ENCODE data around the gene SMAD2.

Gene SMAD2

DNA sequence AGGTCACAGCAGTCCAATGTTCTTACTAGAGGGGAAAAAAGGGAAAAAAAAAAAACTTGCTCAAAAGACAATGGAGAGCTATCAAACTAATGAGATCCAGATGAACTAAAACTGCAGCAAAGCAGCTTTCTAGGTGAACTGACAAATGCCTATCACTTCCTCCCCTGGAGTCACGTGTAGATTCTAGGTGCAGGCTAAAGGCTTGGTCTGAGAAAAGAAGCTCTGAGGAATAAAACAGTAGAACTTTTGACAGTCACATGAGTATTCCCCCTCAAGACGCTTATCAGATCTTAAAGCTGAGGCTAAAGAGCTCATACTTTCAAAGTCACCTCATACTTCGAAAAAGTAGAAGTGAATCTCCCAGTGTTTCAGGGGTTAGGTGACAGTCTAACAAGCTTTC is 42.3 kb downstream of the SMAD2 start:
- H3K36me3 ChIP-seq (ENCODE audit: insufficient read depth, low read length), result peaks cover 83% of the 10 kb centered on the region
- H2AFZ ChIP-seq (ENCODE audit: low read depth, low read length), result no peak overlapping the region
- H3K4me3 ChIP-seq (ENCODE audit: low read depth in 1 of 2, low read length in 2 of 2), result no peak overlapping the region
- H3K4me1 ChIP-seq (ENCODE audit: insufficient read depth, low read length), result no peaks in the 10 kb centered on the region
- no peaks in the 10 kb centered on the region for H3K9me3 ChIP-seq (ENCODE audit: insufficient read depth, low read length, severe bottlenecking)
- H3K27me3 ChIP-seq (ENCODE audit: insufficient read depth, low read length, poor library complexity), result no peaks in the 10 kb centered on the region
- H3K4me2 ChIP-seq (ENCODE audit: insufficient read depth, low read length), result no peak overlapping the region
- H3K9ac ChIP-seq (ENCODE audit: low read depth, low read length), result no peak overlapping the region
- no peak for DNase-seq
- H3K79me2 ChIP-seq (ENCODE audit: insufficient read depth, low read length), result peaks cover 84% of the 10 kb centered on the region
- H4K20me1 ChIP-seq (ENCODE audit: insufficient read depth, low read length), result peaks cover 23% of the 10 kb centered on the region; the same call in 1 of the 2 replicates
- TF ChIP-seq, protein P1, sequence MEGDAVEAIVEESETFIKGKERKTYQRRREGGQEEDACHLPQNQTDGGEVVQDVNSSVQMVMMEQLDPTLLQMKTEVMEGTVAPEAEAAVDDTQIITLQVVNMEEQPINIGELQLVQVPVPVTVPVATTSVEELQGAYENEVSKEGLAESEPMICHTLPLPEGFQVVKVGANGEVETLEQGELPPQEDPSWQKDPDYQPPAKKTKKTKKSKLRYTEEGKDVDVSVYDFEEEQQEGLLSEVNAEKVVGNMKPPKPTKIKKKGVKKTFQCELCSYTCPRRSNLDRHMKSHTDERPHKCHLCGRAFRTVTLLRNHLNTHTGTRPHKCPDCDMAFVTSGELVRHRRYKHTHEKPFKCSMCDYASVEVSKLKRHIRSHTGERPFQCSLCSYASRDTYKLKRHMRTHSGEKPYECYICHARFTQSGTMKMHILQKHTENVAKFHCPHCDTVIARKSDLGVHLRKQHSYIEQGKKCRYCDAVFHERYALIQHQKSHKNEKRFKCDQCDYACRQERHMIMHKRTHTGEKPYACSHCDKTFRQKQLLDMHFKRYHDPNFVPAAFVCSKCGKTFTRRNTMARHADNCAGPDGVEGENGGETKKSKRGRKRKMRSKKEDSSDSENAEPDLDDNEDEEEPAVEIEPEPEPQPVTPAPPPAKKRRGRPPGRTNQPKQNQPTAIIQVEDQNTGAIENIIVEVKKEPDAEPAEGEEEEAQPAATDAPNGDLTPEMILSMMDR (IDR thresholded peaks at IDR 0.05; ENCODE audit: borderline replicate concordance, extremely low read depth, low read length, poor library complexity, severe bottlenecking), result no peak
- no peak for TF ChIP-seq EZH2 (IDR thresholded peaks at IDR 0.05; ENCODE audit: borderline replicate concordance, low read depth, low read length, severe bottlenecking)
- ATAC-seq (ENCODE audit: insufficient read depth, low read depth), result no peak
- H3K27ac ChIP-seq (ENCODE audit: low read length), result 0 out of 2 replicates have a peak overlapping the region, but pooled peaks have one; percentile 11

DNA sequence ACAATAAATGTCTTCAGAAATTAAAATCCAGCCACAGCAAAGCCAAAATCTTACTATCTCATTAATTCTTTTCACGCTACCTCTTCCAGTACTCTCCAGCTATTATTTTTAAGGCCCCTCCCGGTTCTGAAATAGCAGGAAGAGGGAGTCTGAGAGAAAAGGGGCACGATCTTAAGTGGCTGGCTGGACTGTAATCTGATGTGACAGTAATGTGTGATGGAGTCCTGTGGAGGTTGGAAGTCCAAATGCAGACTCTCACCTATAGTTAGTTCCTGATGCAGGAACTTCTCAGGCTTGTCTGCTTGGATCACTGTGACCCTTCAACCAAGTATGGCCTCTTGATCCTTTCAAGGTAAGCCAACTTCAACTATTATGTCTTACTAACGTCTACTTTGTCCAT is 43.2 kb downstream of the SMAD2 start:
- Histone ChIP-seq H3K4me2 (ENCODE audit: insufficient read depth, low read length) (no peak overlapping the region), H4K20me1 (ENCODE audit: insufficient read depth, low read length) (peaks cover 22% of the 10 kb centered on the region; the same call in 1 of the 2 replicates), H3K9me3 (ENCODE audit: insufficient read depth, low read length, severe bottlenecking) (no peaks in the 10 kb centered on the region), H3K79me2 (ENCODE audit: insufficient read depth, low read length) (peaks cover 87% of the 10 kb centered on the region), H3K27ac (ENCODE audit: low read length) (no peak overlapping the region), H3K4me3 (ENCODE audit: low read depth in 1 of 2, low read length in 2 of 2) (no peak overlapping the region), H2AFZ (ENCODE audit: low read depth, low read length) (no peak overlapping the region), H3K36me3 (ENCODE audit: insufficient read depth, low read length) (peaks cover 89% of the 10 kb centered on the region), H3K9ac (ENCODE audit: low read depth, low read length) (no peak overlapping the region), H3K4me1 (ENCODE audit: insufficient read depth, low read length) (no peaks in the 10 kb centered on the region), H3K27me3 (ENCODE audit: insufficient read depth, low read length, poor library complexity) (no peaks in the 10 kb centered on the region)
- ATAC-seq (ENCODE audit: insufficient read depth, low read depth) (no peak), DNase-seq (no peak)
- no peak for TF ChIP-seq EZH2 (IDR thresholded peaks at IDR 0.05; ENCODE audit: borderline replicate concordance, low read depth, low read length, severe bottlenecking)
- TF ChIP-seq, protein P1 (IDR thresholded peaks at IDR 0.05; ENCODE audit: borderline replicate concordance, extremely low read depth, low read length, poor library complexity, severe bottlenecking), result no peak

DNA sequence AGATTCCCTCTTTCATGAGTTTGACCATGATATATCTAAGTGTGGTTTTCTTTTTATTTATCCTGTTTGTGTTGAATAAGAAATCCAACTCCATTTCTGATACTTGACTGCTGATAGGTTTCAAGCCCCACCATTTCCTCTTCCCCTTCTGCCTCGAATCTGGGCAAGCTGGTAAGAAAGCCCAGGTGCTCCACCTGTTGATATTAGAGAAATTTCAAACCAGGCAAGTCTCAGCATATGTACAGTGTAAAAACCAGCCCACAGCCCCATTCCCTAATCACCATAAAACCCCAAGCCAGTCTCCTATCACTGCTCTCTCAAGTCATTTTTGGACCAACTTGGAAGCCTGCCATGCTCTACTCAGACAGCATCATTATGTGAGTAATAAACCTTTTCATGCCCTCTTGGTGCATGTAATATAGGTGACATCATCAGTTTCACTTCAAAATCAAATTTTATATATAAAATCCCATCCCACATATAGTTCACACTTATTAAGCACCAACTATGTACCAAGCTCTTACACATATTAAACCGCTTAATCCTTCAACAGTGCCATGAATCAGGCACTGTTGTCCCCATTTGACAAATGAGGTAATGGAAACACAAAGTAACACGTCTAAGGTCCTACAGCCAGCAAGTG is 46.6 kb downstream of the SMAD2 start:
- H3K9me3 ChIP-seq (ENCODE audit: insufficient read depth, low read length, severe bottlenecking), result no peaks in the 10 kb centered on the region
- TF ChIP-seq, protein P1 (IDR thresholded peaks at IDR 0.05; ENCODE audit: borderline replicate concordance, extremely low read depth, low read length, poor library complexity, severe bottlenecking), result no peak
- no peak for TF ChIP-seq EZH2 (IDR thresholded peaks at IDR 0.05; ENCODE audit: borderline replicate concordance, low read depth, low read length, severe bottlenecking)
- peaks cover 18% of the 10 kb centered on the region; the same call in 1 of the 2 replicates for H4K20me1 ChIP-seq (ENCODE audit: insufficient read depth, low read length)
- no peak overlapping the region for H2AFZ ChIP-seq (ENCODE audit: low read depth, low read length)
- H3K27ac ChIP-seq (ENCODE audit: low read length), result no peak overlapping the region
- H3K27me3 ChIP-seq (ENCODE audit: insufficient read depth, low read length, poor library complexity), result no peaks in the 10 kb centered on the region
- H3K4me2 ChIP-seq (ENCODE audit: insufficient read depth, low read length), result no peak overlapping the region
- ATAC-seq (ENCODE audit: insufficient read depth, low read depth), result no peak
- H3K9ac ChIP-seq (ENCODE audit: low read depth, low read length), result no peak overlapping the region
- H3K4me3 ChIP-seq (ENCODE audit: low read depth in 1 of 2, low read length in 2 of 2), result no peak overlapping the region
- H3K79me2 ChIP-seq (ENCODE audit: insufficient read depth, low read length), result peaks cover 88% of the 10 kb centered on the region
- no peak for DNase-seq
- H3K36me3 ChIP-seq (ENCODE audit: insufficient read depth, low read length), result peaks cover 86% of the 10 kb centered on the region
- no peaks in the 10 kb centered on the region for H3K4me1 ChIP-seq (ENCODE audit: insufficient read depth, low read length)
